Breast epithelium (tissue), 4 donors: Measurements from ENCODE around the gene UBLCP1. TPM values are rescaled to one million over a fixed set of nuclear protein-coding genes. Genes with fewer than 3 reads are reported as not detected.

ENCODE experiments used
- DNase-seq, 2 donors: peaks; one replicate each; pipeline ENCODE4 v3.0.0-alpha.2; 2019; ENCODE audit warnings: low spot score in 2 of 2
- H3K27ac ChIP-seq, 2 donors: fragments of 200-600 bp; sonication (generic) in 1 of 2; one replicate each; pipeline ENCODE4 v1.5.1; 2016 to 2019; ENCODE audit warnings: mild to moderate bottlenecking in 1 of 2
- H3K27me3 ChIP-seq, 2 donors: fragments of 200-600 bp; sonication (generic) in 1 of 2; one replicate each; pipeline versions ENCODE4 v1.5.1 to v1.6.0; 2017 to 2019; ENCODE audit warnings: control low read depth in 1 of 2, mild to moderate bottlenecking in 1 of 2
- H3K36me3 ChIP-seq: fragments of 200-600 bp; one replicate; pipeline ENCODE4 v1.5.1; 2019
- H3K4me1 ChIP-seq, 2 donors: fragments of 200-600 bp; sonication (generic); one replicate each; pipeline ENCODE4 v1.5.1; 2016 to 2019; ENCODE audit warnings: control low read depth in 1 of 2
- H3K4me3 ChIP-seq, 3 donors: fragments of 200-600 bp; sonication (generic); 1 replicate in 2 of 3; 2 replicates in 1 of 3; pipeline ENCODE4 v1.5.1; 2016 to 2019; ENCODE audit warnings: mild to moderate bottlenecking in 3 of 3, moderate library complexity in 2 of 3
- H3K9me3 ChIP-seq, 2 donors: fragments of 200-600 bp; sonication (generic) in 1 of 2; one replicate each; pipeline ENCODE4 v1.5.1; 2016 to 2019; ENCODE audit warnings: control low read depth in 1 of 2
- CTCF ChIP-seq, 3 donors: fragments of 450-650 bp; IDR thresholded peaks; one replicate each; pipeline ENCODE4 v1.5.1; 2016 to 2017; ENCODE audit warnings: antibody characterized with exemption in 3 of 3, mild to moderate bottlenecking in 3 of 3, moderate library complexity in 3 of 3
- POLR2A ChIP-seq: fragments of 450-650 bp; IDR thresholded peaks from one replicate; pipeline ENCODE4 v1.6.1; 2016; ENCODE audit warnings: antibody characterized with exemption, mild to moderate bottlenecking, moderate library complexity
- POLR2AphosphoS5 ChIP-seq, 3 donors: sonication (generic); formaldehyde crosslinking; IDR thresholded peaks; one replicate each; pipeline ENCODE4 v1.6.1; 2017; ENCODE audit warnings: antibody characterized with exemption in 3 of 3
- intact Hi-C: fragments of 100-400 bp; cut with DNase I; formaldehyde crosslinking; loops from one replicate; pipeline ENCODE4 v1.15.1; 2023; ENCODE audit warnings: low total_unique reads
- total RNA-seq, 3 donors: library from RNA; depleted of rRNA; stranded (reverse); fragments of >200 nt; gene quantifications; one replicate each; pipeline ENCODE4 v1.1.0, GENCODE V29; 2016

UBLCP1 gene
- total RNA-seq, 3 donors from 2014 or later: 17.0 to 29.5 (median 24.3) TPM

GRCh38 chr5:159332800-159333544 lies 69.9 kb downstream of the UBLCP1 start:
- H3K36me3 ChIP-seq: no peaks in the 10 kb centered on the region
- TF ChIP-seq CTCF (IDR thresholded peaks at IDR 0.05) (no peak), POLR2AphosphoS5 (IDR thresholded peaks at IDR 0.05) (no peak)
- peaks cover 0 to 20% of the 10 kb centered on the region in 2 donors for H3K27me3 ChIP-seq
- H3K4me1 ChIP-seq: peaks cover 0 to 3% of the 10 kb centered on the region in 2 donors
- no peaks in the 10 kb centered on the region for H3K9me3 ChIP-seq
- no peak overlapping the region for H3K27ac ChIP-seq
- no peak overlapping the region for H3K4me3 ChIP-seq
- DNase-seq: no peak
- intact Hi-C loops: no loop called here

- Histone ChIP-seq H3K4me3 (no peak overlapping the region), H3K36me3 (no peaks in the 10 kb centered on the region), H3K27me3 (peaks cover 0 to 15% of the 10 kb centered on the region in 2 donors), H3K27ac (no peak overlapping the region), H3K4me1 (peaks cover 0 to 3% of the 10 kb centered on the region in 2 donors), H3K9me3 (no peaks in the 10 kb centered on the region)
- intact Hi-C loops: no loop called here
- TF ChIP-seq POLR2AphosphoS5 (IDR thresholded peaks at IDR 0.05) (no peak), CTCF (IDR thresholded peaks at IDR 0.05) (no peak), POLR2A (no peak)
- DNase-seq: no peak
These were observed 70.4 kb downstream of the UBLCP1 start for GRCh38 chr5:159333545-159333925.

Other genes starting within 250 kb of the UBLCP1 start
- gene EBF1, start 163.4 kb upstream of the UBLCP1 start, total RNA-seq: 10 to 100 TPM; 15.2 to 89.0 (median 40.3) TPM
- gene RNF145, start 53.7 kb upstream of the UBLCP1 start, total RNA-seq: 10 to 100 TPM; 40.5 to 68.2 (median 41.3) TPM
- gene IL12B, start 67.2 kb downstream of the UBLCP1 start, total RNA-seq: not detected